HepG2 (cell line): ENCODE measurements around the gene SIX4. TPM values are rescaled to one million over a fixed set of nuclear protein-coding genes. Genes with fewer than 3 reads are reported as not detected.

ENCODE experiments used
- ATAC-seq: fragments of 200-7000 bp; cut with Tn5 transposase; 3 replicates; pipeline ENCODE4 v1.9.1; 2020; ENCODE audit warnings: mild to moderate bottlenecking, moderate library complexity
- BruUV-seq: library from RNA; stranded (reverse); fragments of 400-500 nt; replicated peaks from 2 replicates; lab custom pipeline; 2021; lab: Mats Ljungman, UMichigan
- CTCF ChIA-PET: fragments of 300-600 bp; formaldehyde crosslinking; extraction: SDS; loops from one replicate; lab custom pipeline; 2021; ENCODE audit warnings: low total read pairs, inconsistent platforms, low intra/inter-chr PET ratio; lab: Yijun Ruan, JAX
- POLR2A ChIA-PET: fragments of 350-600 bp; sonication (Branson Sonifier 250); formaldehyde crosslinking; loops from one replicate; lab custom pipeline; 2020; ENCODE audit warnings: antibody characterized with exemption, inconsistent platforms; lab: Yijun Ruan, JAX
- DNase-seq: peaks from one replicate; pipeline ENCODE4 v3.0.0-alpha.2; 2015; ENCODE audit warnings: low spot score
- FAIRE-seq: peaks from 3 replicates; lab custom pipeline; 2011; peaks lifted over from hg19 to GRCh38; lab: Jason Lieb, UNC
- H2AFZ ChIP-seq: one replicate; pipeline ENCODE4 v1.6.1; 2011; ENCODE audit warnings: low read length, inconsistent platforms
- H3K27ac ChIP-seq: fragments of 300-600 bp; 3 replicates; pipeline ENCODE4 v1.8.0; 2011; ENCODE audit warnings: mixed run types, mild to moderate bottlenecking, mixed read lengths, low read length, inconsistent platforms; ENCODE audit not compliant: insufficient read depth; ENCODE audit errors: extremely low read length
- H3K27me3 ChIP-seq, 2 experiments: fragments of 200-600 bp in 1 of 2; 2 replicates in 1 of 2; 3 replicates in 1 of 2; pipeline versions ENCODE4 v1.6.0 to v1.8.0; 2011; ENCODE audit warnings: low read length in 2 of 2, mild to moderate bottlenecking in 2 of 2, moderate library complexity in 2 of 2, inconsistent platforms in 1 of 2; ENCODE audit not compliant: insufficient read depth in 2 of 2, control insufficient read depth in 1 of 2
- H3K36me3 ChIP-seq, 2 experiments: fragments of 200-600 bp in 1 of 2; replicated peaks in 1 of 2; 2 replicates in 1 of 2; 3 replicates in 1 of 2; pipeline versions ENCODE4 v1.5.1 to v1.8.0; 2011; ENCODE audit warnings: low read length in 2 of 2, inconsistent platforms in 1 of 2; ENCODE audit not compliant: insufficient read depth in 2 of 2, control insufficient read depth in 1 of 2
- H3K4me1 ChIP-seq: 2 replicates; pipeline ENCODE4 v1.5.1; 2012; ENCODE audit warnings: low read length, inconsistent platforms; ENCODE audit not compliant: insufficient read depth
- H3K4me2 ChIP-seq: 2 replicates; pipeline ENCODE4 v1.6.0; 2011; ENCODE audit warnings: low read depth, low read length, inconsistent platforms
- H3K4me3 ChIP-seq, 3 experiments: fragments of 200-600 bp in 1 of 3; sonication (generic), shearing (Covaris generic) in 1 of 3; replicated peaks in 1 of 3; 2 replicates each; pipeline ENCODE4 v1.5.1; 2011 to 2016; ENCODE audit warnings: low read length in 3 of 3, inconsistent platforms in 2 of 3, low read depth in 2 of 3, mild to moderate bottlenecking in 2 of 3, control low read depth in 1 of 3, mixed read lengths in 1 of 3; ENCODE audit not compliant: insufficient read depth in 1 of 3
- H3K79me2 ChIP-seq: one replicate; pipeline ENCODE4 v1.6.1; 2011; ENCODE audit warnings: low read length, inconsistent platforms; ENCODE audit not compliant: insufficient read depth
- H3K9ac ChIP-seq: 2 replicates; pipeline ENCODE4 v1.6.0; 2011; ENCODE audit warnings: mild to moderate bottlenecking, low read depth, low read length, inconsistent platforms; ENCODE audit not compliant: insufficient read depth
- H3K9me3 ChIP-seq: 2 replicates; pipeline ENCODE4 v1.5.1; 2012; ENCODE audit warnings: mild to moderate bottlenecking, low read length
- H4K20me1 ChIP-seq: 2 replicates; pipeline ENCODE4 v1.6.0; 2011; ENCODE audit warnings: inconsistent platforms, mild to moderate bottlenecking, low read length, moderate library complexity; ENCODE audit not compliant: insufficient read depth
- AFF4 ChIP-seq: sonication (generic); formaldehyde crosslinking; IDR thresholded peaks from 2 replicates; pipeline ENCODE4 v1.4.0; 2020; ENCODE audit warnings: missing genetic modification reagents
- ATF6 ChIP-seq: sonication (generic); formaldehyde crosslinking; conservative IDR thresholded peaks from 2 replicates; pipeline ENCODE4 v1.4.0; 2020; ENCODE audit warnings: missing genetic modification reagents
- GPBP1L1 ChIP-seq: sonication (generic); formaldehyde crosslinking; IDR thresholded peaks from 2 replicates; pipeline ENCODE4 v1.5.0; 2020; ENCODE audit warnings: mild to moderate bottlenecking, missing genetic modification reagents
- IRF2 ChIP-seq: IDR thresholded peaks from 2 replicates; pipeline ENCODE4 v1.6.1; 2018; ENCODE audit warnings: missing genetic modification reagents, missing compliant biosample characterization
- MEIS1 ChIP-seq: sonication (generic); formaldehyde crosslinking; IDR thresholded peaks from 2 replicates; pipeline ENCODE4 v1.9.0; 2021; ENCODE audit warnings: mild to moderate bottlenecking, missing genetic modification reagents, moderate library complexity, borderline replicate concordance
- NBN ChIP-seq: fragments of 450-650 bp; conservative IDR thresholded peaks from 2 replicates; pipeline ENCODE4 v1.6.1; 2017
- SMAD9 ChIP-seq: sonication (generic); formaldehyde crosslinking; IDR thresholded peaks from 2 replicates; pipeline ENCODE4 v1.5.1; 2020; ENCODE audit warnings: mild to moderate bottlenecking, missing genetic modification reagents
- ZBTB34 ChIP-seq: sonication (generic); formaldehyde crosslinking; IDR thresholded peaks from 2 replicates; pipeline ENCODE4 v1.8.0; 2022; ENCODE audit warnings: mild to moderate bottlenecking, missing genetic modification reagents
- ZNF264 ChIP-seq: sonication (generic); formaldehyde crosslinking; IDR thresholded peaks from 2 replicates; pipeline ENCODE4 v1.4.0; 2020; ENCODE audit warnings: missing genetic modification reagents
- ZNF629 ChIP-seq: sonication (generic); formaldehyde crosslinking; conservative IDR thresholded peaks from 2 replicates; pipeline ENCODE4 v1.5.0; 2020; ENCODE audit warnings: missing genetic modification reagents
- WGBS: methylation state at CpG from one replicate; pipeline ENCODE4 v1.1.6; 2017; ENCODE audit warnings: low lambda C conversion rate; 5-methylcytosine and 5-hydroxymethylcytosine counted together
- in situ Hi-C: cut with HindIII; loops from 2 replicates; pipeline ENCODE4 v1.10.0; 2017; ENCODE audit warnings: low pct_unique_long_range_greater_than_20kb; ENCODE audit not compliant: extremely low pct_ligation_motif_present
- intact Hi-C: fragments of 100-400 bp; cut with micrococcal nuclease; formaldehyde crosslinking; loops from one replicate; pipeline ENCODE4 v1.10.0; 2022; ENCODE audit not compliant: unreplicated experiment
- polyA plus RNA-seq, 8 experiments: library from polyadenylated mRNA; depleted of rRNA in 3 of 8; stranded (reverse) in 7 of 8; unstranded in 1 of 8; fragments of >200 nt; fragmentation: Illumina TruSeq in 4 of 8; extraction: Trizol in 4 of 8; gene quantifications; 2 replicates each; pipeline versions ENCODE4 v1.2.1 to v1.2.3, GENCODE V29; 2011 to 2016; ENCODE audit warnings: low read depth in 4 of 8, missing spikeins in 1 of 8, mixed read lengths in 1 of 8; ENCODE audit not compliant: insufficient read depth in 1 of 8
- total RNA-seq, 5 experiments: library from RNA; depleted of rRNA; stranded (reverse); fragments of >200 nt; fragmentation: Illumina TruSeq; extraction: Trizol; gene quantifications; 2 replicates each; pipeline ENCODE4 v1.2.3, GENCODE V29; 2016; ENCODE audit warnings: low read depth in 1 of 5
- TF ChIP-seq, protein P1 (sequence below): sonication (generic); formaldehyde crosslinking; IDR thresholded peaks from 2 replicates; pipeline ENCODE4 v1.4.0; 2020; ENCODE audit warnings: mild to moderate bottlenecking, missing genetic modification reagents, borderline replicate concordance

Gene SIX4
- total and polyA plus RNA-seq, 2 of the 13 experiments (the other 11 are each of a cell fraction or from before 2014, with no cell fraction given): 5.0 to 6.0 TPM

DNA sequence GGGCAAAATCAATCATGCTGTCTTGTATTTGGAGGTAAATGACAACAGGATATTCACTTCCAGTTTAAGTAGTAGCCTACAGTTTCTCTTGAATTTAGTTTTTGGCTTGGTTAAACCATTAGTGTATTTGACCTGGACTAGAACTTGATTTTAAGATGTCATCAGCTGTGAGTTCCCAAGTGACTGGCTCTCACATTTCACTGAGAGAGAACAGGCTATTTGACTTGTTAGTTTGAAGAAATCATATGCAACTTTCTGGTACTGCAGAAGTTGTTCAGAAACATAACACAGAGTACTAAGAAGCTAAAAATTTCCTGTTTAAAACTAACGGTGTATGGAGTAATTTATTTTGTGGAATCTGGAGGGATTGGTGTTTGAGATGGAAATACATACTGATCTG, 32.7 kb upstream of the SIX4 start:
- Histone ChIP-seq H2AFZ (no peak overlapping the region), H3K4me3 (no peak overlapping the region)
- no peak for TF ChIP-seq NBN
- no peak for TF ChIP-seq IRF2
- no peak for TF ChIP-seq ZNF264 (CRISPR knock-in tag)
- TF ChIP-seq, protein P1, sequence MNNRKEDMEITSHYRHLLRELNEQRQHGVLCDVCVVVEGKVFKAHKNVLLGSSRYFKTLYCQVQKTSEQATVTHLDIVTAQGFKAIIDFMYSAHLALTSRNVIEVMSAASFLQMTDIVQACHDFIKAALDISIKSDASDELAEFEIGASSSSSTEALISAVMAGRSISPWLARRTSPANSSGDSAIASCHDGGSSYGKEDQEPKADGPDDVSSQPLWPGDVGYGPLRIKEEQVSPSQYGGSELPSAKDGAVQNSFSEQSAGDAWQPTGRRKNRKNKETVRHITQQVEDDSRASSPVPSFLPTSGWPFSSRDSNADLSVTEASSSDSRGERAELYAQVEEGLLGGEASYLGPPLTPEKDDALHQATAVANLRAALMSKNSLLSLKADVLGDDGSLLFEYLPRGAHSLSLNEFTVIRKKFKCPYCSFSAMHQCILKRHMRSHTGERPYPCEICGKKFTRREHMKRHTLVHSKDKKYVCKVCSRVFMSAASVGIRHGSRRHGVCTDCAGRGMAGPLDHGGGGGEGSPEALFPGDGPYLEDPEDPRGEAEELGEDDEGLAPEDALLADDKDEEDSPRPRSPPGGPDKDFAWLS: no peak
- TF ChIP-seq AFF4: no peak
- TF ChIP-seq MEIS1 (CRISPR knock-in tag): no peak
- no peak for TF ChIP-seq SMAD9 (CRISPR knock-in tag)
- no peak for TF ChIP-seq ZNF629 (CRISPR knock-in tag)
- TF ChIP-seq ATF6 (CRISPR knock-in tag): no peak
- TF ChIP-seq ZBTB34 (CRISPR knock-in tag): no peak
- no peak for TF ChIP-seq GPBP1L1 (CRISPR knock-in tag)
- TF ChIP-seq, all 625 proteins: peak for 0
- FAIRE-seq (no peak), DNase-seq (no peak), ATAC-seq (no peak)
- intact Hi-C loops (no loop called here), in situ Hi-C loops (no loop called here)
- H3K4me2 ChIP-seq: no peak overlapping the region
- H3K79me2 ChIP-seq: peaks cover 56% of the 10 kb centered on the region
- peaks cover 18% of the 10 kb centered on the region for H3K4me1 ChIP-seq
- H3K27me3 ChIP-seq: no peaks in the 10 kb centered on the region
- ChIA-PET POLR2A (no interaction called here), CTCF (no interaction called here)
- peaks cover 0 to 2% of the 10 kb centered on the region in 2 experiments; a peak in 1 of 5 replicates for H3K36me3 ChIP-seq
- 97% methylated on average over 1 of the region's 1 CpG for WGBS
- H3K9me3 ChIP-seq: no peaks in the 10 kb centered on the region
- no peak overlapping the region for H3K9ac ChIP-seq
- BruUV-seq: no TSS peak
- H3K27ac ChIP-seq: no peak overlapping the region
- no peaks in the 10 kb centered on the region; the same call in 1 of the 2 replicates for H4K20me1 ChIP-seq
